ENCODE data around the gene FLYWCH2. TPM values are rescaled to one million over a fixed set of nuclear protein-coding genes. Genes with fewer than 3 reads are reported as not detected.
A peak's percentile ranks its signal among the peaks of the same experiment; 100 is the strongest.

The FLYWCH2 gene
- total and polyA plus RNA-seq, 9 of the 15 experiments (the other 6 are each of a cell fraction or from before 2014, with no cell fraction given), result 0.70 to 55.5 (median 7.6) TPM

DNA sequence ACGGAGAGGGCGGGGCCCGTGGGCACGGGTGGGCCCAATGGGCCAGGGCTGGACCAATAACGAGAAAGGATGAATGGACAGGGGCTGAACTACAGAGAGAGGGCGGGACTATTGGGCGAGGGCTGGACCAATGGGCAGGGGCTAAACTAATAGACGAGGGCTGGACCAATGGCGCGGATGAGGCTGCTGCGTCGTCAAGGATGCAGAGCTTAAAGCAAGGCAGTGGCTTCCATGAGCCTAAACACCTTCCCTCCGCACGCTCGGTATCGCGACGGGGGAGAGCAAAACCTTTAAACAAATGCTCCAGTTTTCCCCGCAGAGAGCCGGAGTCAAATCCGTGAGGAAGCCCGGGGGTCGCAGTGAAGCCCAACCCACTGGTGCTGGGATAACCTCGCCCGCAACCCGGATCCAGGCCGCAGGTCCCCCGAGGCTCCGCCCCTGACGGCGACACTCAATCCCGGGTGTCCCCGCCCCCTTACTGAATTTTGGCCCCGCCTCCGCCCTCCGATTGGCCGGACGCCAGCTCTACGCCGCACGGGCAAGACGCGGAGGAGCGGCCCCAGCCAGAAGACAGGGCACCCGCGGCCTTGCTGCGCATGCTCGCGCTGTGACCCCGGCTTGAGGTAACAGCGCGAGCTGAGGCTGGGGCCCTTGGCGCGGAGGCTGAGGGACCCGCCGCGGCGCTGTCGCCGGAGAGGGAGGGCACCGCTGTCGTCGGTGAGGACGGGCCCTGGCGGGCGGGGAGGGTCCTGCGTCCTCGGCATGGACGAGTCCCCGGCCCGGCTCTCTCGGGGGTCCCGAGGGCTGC lies at the start of gene FLYWCH2 (continued):
- TF ChIP-seq ZNF79 (CRISPR knock-in tag; IDR thresholded peaks at IDR 0.05; ENCODE audit: low read depth) (no peak), BRD9 (IDR thresholded peaks at IDR 0.05; ENCODE audit: low read depth, partially characterized antibody) (no peak), CREM (IDR thresholded peaks at IDR 0.05; ENCODE audit: low read depth) (peak; percentile 70), ZNF408 (CRISPR knock-in tag; IDR thresholded peaks at IDR 0.05; ENCODE audit: low read depth) (no peak), BMI1 (IDR thresholded peaks at IDR 0.05; ENCODE audit: low read length) (no peak), ZNF444 (CRISPR knock-in tag; IDR thresholded peaks at IDR 0.05) (no peak), MBD2 (IDR thresholded peaks at IDR 0.05; ENCODE audit: borderline replicate concordance, low read depth) (peak; percentile 59; the same call in 1 of the 2 replicates), SMAD3 (CRISPR knock-in tag; conservative IDR thresholded peaks at IDR 0.05) (peak; percentile 60; the same call in 1 of the 2 replicates), ASH1L (IDR thresholded peaks at IDR 0.05; ENCODE audit: borderline replicate concordance, low read depth, partially characterized antibody) (peak; percentile 63), ZBTB8A (IDR thresholded peaks at IDR 0.05; ENCODE audit: partially characterized antibody) (no peak), TAF15 (IDR thresholded peaks at IDR 0.05; ENCODE audit: low read depth, low read length) (no peak), ZNF436 (CRISPR knock-in tag; IDR thresholded peaks at IDR 0.05) (no peak), HDGF (IDR thresholded peaks at IDR 0.05) (no peak), ZZZ3 (IDR thresholded peaks at IDR 0.05) (no peak), PHB (CRISPR knock-in tag; IDR thresholded peaks at IDR 0.05) (no peak; the same call in 1 of the 2 replicates)
- TF ChIP-seq, protein P1, sequence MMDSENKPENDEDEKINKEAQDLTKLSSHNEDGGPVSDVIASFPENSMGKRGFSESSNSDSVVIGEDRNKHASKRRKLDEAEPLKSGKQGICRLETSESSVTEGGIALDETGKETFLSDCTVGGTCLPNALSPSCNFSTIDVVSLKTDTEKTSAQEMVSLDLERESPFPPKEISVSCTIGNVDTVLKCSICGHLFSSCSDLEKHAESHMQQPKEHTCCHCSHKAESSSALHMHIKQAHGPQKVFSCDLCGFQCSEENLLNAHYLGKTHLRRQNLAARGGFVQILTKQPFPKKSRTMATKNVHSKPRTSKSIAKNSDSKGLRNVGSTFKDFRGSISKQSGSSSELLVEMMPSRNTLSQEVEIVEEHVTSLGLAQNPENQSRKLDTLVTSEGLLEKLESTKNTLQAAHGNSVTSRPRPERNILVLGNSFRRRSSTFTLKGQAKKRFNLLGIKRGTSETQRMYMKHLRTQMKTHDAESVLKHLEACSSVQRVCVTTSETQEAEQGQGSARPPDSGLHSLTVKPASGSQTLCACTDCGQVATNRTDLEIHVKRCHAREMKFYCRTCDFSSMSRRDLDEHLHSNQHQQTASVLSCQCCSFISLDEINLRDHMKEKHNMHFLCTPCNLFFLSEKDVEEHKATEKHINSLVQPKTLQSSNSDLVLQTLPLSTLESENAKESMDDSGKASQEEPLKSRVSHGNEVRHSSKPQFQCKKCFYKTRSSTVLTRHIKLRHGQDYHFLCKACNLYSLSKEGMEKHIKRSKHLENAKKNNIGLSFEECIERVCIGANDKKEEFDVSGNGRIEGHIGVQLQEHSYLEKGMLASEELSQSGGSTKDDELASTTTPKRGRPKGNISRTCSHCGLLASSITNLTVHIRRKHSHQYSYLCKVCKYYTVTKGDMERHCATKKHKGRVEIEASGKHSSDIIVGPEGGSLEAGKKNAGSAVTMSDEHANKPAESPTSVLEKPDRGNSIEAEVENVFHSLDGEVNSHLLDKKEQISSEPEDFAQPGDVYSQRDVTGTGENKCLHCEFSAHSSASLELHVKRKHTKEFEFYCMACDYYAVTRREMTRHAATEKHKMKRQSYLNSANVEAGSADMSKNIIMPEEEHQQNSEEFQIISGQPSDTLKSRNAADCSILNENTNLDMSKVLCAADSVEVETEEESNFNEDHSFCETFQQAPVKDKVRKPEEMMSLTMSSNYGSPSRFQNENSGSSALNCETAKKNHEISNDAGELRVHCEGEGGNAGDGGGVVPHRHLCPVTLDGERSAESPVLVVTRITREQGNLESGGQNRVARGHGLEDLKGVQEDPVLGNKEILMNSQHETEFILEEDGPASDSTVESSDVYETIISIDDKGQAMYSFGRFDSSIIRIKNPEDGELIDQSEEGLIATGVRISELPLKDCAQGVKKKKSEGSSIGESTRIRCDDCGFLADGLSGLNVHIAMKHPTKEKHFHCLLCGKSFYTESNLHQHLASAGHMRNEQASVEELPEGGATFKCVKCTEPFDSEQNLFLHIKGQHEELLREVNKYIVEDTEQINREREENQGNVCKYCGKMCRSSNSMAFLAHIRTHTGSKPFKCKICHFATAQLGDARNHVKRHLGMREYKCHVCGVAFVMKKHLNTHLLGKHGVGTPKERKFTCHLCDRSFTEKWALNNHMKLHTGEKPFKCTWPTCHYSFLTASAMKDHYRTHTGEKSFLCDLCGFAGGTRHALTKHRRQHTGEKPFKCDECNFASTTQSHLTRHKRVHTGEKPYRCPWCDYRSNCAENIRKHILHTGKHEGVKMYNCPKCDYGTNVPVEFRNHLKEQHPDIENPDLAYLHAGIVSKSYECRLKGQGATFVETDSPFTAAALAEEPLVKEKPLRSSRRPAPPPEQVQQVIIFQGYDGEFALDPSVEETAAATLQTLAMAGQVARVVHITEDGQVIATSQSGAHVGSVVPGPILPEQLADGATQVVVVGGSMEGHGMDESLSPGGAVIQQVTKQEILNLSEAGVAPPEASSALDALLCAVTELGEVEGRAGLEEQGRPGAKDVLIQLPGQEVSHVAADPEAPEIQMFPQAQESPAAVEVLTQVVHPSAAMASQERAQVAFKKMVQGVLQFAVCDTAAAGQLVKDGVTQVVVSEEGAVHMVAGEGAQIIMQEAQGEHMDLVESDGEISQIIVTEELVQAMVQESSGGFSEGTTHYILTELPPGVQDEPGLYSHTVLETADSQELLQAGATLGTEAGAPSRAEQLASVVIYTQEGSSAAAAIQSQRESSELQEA (IDR thresholded peaks at IDR 0.05; ENCODE audit: low read depth), result no peak
- TF ChIP-seq, protein P2, sequence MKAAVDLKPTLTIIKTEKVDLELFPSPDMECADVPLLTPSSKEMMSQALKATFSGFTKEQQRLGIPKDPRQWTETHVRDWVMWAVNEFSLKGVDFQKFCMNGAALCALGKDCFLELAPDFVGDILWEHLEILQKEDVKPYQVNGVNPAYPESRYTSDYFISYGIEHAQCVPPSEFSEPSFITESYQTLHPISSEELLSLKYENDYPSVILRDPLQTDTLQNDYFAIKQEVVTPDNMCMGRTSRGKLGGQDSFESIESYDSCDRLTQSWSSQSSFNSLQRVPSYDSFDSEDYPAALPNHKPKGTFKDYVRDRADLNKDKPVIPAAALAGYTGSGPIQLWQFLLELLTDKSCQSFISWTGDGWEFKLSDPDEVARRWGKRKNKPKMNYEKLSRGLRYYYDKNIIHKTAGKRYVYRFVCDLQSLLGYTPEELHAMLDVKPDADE (conservative IDR thresholded peaks at IDR 0.05; ENCODE audit: control insufficient read depth, low read depth, low read length), result no peak
- TF ChIP-seq, protein P3, sequence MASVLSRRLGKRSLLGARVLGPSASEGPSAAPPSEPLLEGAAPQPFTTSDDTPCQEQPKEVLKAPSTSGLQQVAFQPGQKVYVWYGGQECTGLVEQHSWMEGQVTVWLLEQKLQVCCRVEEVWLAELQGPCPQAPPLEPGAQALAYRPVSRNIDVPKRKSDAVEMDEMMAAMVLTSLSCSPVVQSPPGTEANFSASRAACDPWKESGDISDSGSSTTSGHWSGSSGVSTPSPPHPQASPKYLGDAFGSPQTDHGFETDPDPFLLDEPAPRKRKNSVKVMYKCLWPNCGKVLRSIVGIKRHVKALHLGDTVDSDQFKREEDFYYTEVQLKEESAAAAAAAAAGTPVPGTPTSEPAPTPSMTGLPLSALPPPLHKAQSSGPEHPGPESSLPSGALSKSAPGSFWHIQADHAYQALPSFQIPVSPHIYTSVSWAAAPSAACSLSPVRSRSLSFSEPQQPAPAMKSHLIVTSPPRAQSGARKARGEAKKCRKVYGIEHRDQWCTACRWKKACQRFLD (CRISPR knock-in tag; IDR thresholded peaks at IDR 0.05), result no peak
